22Rv1 (cell line): Measurements from ENCODE around the gene CT47A1.

Experiments used
- CTCF ChIP-seq: fragments of 450-650 bp; IDR thresholded peaks from 2 replicates; pipeline ENCODE4 v1.5.1; 2017; ENCODE audit warnings: mild to moderate bottlenecking
- ZFX ChIP-seq: fragments of 450-650 bp; IDR thresholded peaks from 2 replicates; pipeline ENCODE4 v1.6.1; 2017; ENCODE audit warnings: antibody characterized with exemption, borderline replicate concordance

DNA sequence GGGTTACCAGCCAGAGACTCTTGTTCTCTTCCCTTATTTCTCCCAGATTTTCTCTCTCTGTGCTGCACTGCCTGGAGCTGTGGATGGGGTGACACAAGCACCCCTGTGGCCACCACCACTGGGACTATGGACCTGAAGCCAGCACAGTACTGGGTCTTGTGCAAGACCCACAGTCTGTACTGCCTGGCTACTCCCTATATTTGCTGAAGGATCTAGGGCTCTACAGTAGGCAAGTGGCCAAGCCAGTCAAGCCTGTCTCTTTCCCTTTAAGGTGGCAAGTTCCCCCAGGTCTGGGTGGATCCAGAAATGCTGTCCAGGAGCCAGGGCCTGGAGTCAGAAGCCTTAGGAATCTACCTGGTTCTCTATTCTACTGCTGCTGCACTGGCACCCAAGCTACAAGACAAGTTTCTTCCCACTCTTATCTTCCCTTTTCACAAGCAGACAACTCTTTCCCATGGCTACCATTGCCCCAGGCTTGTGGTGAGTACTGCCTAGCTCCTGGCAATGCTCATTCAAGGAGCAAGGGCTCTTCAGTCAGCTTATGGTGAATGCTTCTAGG is 28.4 kb upstream of the CT47A1 start:
- TF ChIP-seq CTCF (no peak), ZFX (no peak)
